Testis (tissue), 3 donors: ENCODE data around the gene PDE4B. TPM values are rescaled to one million over a fixed set of nuclear protein-coding genes. Genes with fewer than 3 reads are reported as not detected.

Experiments
- DNase-seq: peaks from one replicate; pipeline ENCODE4 v3.0.0-alpha.2; 2019
- H3K27ac ChIP-seq, 2 donors: fragments of 200-600 bp; sonication (generic); one replicate each; pipeline ENCODE4 v1.5.1; 2019
- H3K27me3 ChIP-seq: fragments of 200-600 bp; sonication (generic); one replicate; pipeline ENCODE4 v1.5.1; 2019
- H3K36me3 ChIP-seq: fragments of 200-600 bp; sonication (generic); one replicate; pipeline ENCODE4 v1.5.1; 2017; ENCODE audit warnings: low read depth; ENCODE audit errors: missing control alignments
- H3K4me1 ChIP-seq: fragments of 200-600 bp; sonication (generic); one replicate; pipeline ENCODE4 v1.5.1; 2019
- H3K4me3 ChIP-seq, 2 donors: fragments of 200-600 bp; sonication (generic); one replicate each; pipeline ENCODE4 v1.5.1; 2017 to 2019
- H3K9me3 ChIP-seq: fragments of 200-600 bp; sonication (generic); one replicate; pipeline ENCODE4 v1.5.1; 2017
- POLR2A ChIP-seq: fragments of 450-650 bp; IDR thresholded peaks from one replicate; pipeline ENCODE4 v1.6.1; 2017; ENCODE audit warnings: antibody characterized with exemption, mild to moderate bottlenecking, moderate library complexity
- WGBS, 2 donors: methylation state at CpG; one replicate each; pipeline ENCODE4 v1.1.5; 2018; 5-methylcytosine and 5-hydroxymethylcytosine counted together
- intact Hi-C: fragments of 100-400 bp; cut with DNase I; formaldehyde crosslinking; loops from one replicate; pipeline ENCODE4 v1.15.1; 2023; ENCODE audit warnings: low total_unique reads
- polyA plus RNA-seq: library from polyadenylated mRNA; stranded (reverse); fragments of 350-450 nt; fragmentation: Illumina TruSeq; extraction: RNeasy Lipid Tissue Mini Kit (QIAGEN cat#74804); gene quantifications from one replicate; pipeline ENCODE4 v1.2.3, GENCODE V29; 2014; ENCODE audit warnings: low read depth, low replicate concordance; ENCODE audit not compliant: insufficient read depth
- total RNA-seq, 2 donors: library from RNA; depleted of rRNA; stranded (reverse); fragments of >200 nt; gene quantifications; one replicate each; pipeline ENCODE4 v1.2.3, GENCODE V29; 2016
- TF ChIP-seq, protein P1 (sequence below), 3 experiments: fragments of 450-650 bp in 2 of 3; fragments of 200-600 bp in 1 of 3; sonication (generic) in 1 of 3; IDR thresholded peaks; one replicate each; pipeline ENCODE4 v1.5.1; 2016 to 2019; ENCODE audit warnings: antibody characterized with exemption in 3 of 3, mild to moderate bottlenecking in 2 of 3, moderate library complexity in 1 of 3

Gene PDE4B
- total and polyA plus RNA-seq, 3 donors from 2014 or later = 11.5 to 16.1 (median 12.4) TPM

DNA sequence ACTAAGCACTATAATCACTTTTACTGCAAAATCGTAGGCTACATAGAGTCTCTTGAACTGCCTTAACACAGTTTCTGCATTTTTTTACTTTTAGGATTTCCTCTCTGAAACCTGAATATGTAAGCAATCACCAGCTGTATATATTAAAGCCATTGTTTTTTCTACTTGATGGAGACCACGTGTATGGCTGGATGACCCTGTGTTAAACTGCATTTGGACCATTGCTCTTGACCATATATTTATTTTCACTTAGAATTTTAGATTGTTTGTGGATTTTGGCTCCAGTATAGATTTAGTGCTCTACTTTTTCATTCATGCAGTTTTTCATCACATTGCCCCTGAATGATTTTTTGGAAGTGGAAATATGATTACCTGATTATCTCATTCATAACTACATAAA is 420.8 kb downstream of the PDE4B start:
- Histone ChIP-seq H3K4me3 (no peak overlapping the region), H3K4me1 (no peaks in the 10 kb centered on the region), H3K27me3 (no peaks in the 10 kb centered on the region), H3K36me3 (no peaks in the 10 kb centered on the region), H3K9me3 (no peaks in the 10 kb centered on the region), H3K27ac (no peak overlapping the region)
- no peak for DNase-seq
- no peak for TF ChIP-seq POLR2A
- TF ChIP-seq, protein P1, sequence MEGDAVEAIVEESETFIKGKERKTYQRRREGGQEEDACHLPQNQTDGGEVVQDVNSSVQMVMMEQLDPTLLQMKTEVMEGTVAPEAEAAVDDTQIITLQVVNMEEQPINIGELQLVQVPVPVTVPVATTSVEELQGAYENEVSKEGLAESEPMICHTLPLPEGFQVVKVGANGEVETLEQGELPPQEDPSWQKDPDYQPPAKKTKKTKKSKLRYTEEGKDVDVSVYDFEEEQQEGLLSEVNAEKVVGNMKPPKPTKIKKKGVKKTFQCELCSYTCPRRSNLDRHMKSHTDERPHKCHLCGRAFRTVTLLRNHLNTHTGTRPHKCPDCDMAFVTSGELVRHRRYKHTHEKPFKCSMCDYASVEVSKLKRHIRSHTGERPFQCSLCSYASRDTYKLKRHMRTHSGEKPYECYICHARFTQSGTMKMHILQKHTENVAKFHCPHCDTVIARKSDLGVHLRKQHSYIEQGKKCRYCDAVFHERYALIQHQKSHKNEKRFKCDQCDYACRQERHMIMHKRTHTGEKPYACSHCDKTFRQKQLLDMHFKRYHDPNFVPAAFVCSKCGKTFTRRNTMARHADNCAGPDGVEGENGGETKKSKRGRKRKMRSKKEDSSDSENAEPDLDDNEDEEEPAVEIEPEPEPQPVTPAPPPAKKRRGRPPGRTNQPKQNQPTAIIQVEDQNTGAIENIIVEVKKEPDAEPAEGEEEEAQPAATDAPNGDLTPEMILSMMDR (IDR thresholded peaks at IDR 0.05) = no peak
- intact Hi-C loops = no loop called here
- WGBS, 2 donors = 57 to 62% methylated on average over 2 of the region's 2 CpGs

DNA sequence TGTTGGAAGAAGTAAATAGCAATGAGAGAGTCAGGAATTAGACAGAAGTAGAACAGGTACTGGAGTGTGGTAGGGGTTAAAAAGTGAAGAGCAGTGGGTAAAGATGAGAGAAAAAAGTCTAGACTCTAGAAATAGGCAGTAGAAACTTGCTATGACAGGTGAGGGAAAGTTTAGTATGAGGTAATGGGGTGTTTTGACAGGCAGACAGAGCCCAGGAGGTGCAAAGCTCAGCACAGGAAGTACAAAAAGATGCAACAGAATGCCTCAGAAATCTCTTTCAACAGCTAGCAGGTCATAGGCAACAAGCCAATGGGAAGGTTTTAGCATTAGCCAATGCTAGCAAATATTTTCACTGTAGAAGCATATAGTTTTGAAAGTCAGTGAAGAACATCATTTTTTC is 422.2 kb downstream of the PDE4B start:
- Histone ChIP-seq H3K27ac (no peak overlapping the region), H3K27me3 (no peaks in the 10 kb centered on the region), H3K9me3 (no peaks in the 10 kb centered on the region), H3K4me3 (no peak overlapping the region), H3K4me1 (no peaks in the 10 kb centered on the region), H3K36me3 (no peaks in the 10 kb centered on the region)
- intact Hi-C loops = no loop called here
- no peak for DNase-seq
- TF ChIP-seq, protein P1 (IDR thresholded peaks at IDR 0.05) = no peak
- TF ChIP-seq POLR2A = no peak

DNA sequence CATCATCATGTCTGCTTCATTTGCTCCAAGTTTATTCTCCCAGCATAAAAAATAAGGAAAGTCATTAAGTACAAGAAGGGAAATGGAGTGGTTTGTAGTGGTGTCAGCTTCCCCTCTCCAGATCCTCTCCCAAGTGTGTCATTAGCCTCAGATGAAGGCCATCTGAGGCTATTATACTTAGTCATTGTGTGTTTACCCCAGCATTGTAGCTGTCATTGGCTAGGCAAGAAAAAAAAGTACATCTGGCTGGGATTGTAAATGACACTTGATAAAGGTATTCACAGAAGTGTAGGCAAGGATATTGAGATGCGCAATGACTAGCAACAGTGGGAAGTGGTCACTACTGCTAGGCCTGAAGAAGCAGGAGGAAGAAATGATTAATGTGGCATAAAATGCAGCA is 424.3 kb downstream of the PDE4B start:
- no peaks in the 10 kb centered on the region for H3K4me1 ChIP-seq
- intact Hi-C loops = no loop called here
- WGBS, 2 donors = 95 to 100% methylated on average over 1 of the region's 1 CpG
- H3K9me3 ChIP-seq = no peaks in the 10 kb centered on the region
- DNase-seq = no peak
- H3K27me3 ChIP-seq = no peaks in the 10 kb centered on the region
- H3K4me3 ChIP-seq = no peak overlapping the region
- no peaks in the 10 kb centered on the region for H3K36me3 ChIP-seq
- H3K27ac ChIP-seq = no peak overlapping the region
- TF ChIP-seq, protein P1 (IDR thresholded peaks at IDR 0.05) = no peak
- no peak for TF ChIP-seq POLR2A

DNA sequence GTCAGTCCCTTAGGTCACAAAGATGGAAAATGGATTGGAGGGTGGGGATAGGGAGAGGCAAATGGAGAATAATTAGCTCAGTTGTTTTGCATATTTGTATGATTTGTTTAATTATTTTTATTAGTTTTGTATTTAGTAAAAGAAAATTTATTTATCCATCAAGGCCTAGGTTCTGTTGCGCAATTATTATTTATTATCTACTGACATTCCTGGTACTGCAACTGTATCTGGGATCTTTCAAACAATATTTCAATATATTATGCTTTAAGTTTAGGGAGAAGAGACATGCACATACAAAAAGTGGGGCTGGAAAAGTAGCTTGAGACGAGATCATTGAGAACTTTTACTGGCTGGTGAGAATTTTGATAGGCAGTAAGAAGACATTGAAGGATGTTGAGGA is 424.9 kb downstream of the PDE4B start:
- no peaks in the 10 kb centered on the region for H3K36me3 ChIP-seq
- TF ChIP-seq, protein P1 (IDR thresholded peaks at IDR 0.05) = no peak
- no peak for TF ChIP-seq POLR2A
- H3K27ac ChIP-seq = no peak overlapping the region
- DNase-seq = no peak
- H3K4me3 ChIP-seq = no peak overlapping the region
- intact Hi-C loops = no loop called here
- 89 to 93% methylated on average over 2 of the region's 2 CpGs for WGBS, 2 donors
- no peaks in the 10 kb centered on the region for H3K4me1 ChIP-seq
- no peaks in the 10 kb centered on the region for H3K27me3 ChIP-seq
- no peaks in the 10 kb centered on the region for H3K9me3 ChIP-seq

DNA sequence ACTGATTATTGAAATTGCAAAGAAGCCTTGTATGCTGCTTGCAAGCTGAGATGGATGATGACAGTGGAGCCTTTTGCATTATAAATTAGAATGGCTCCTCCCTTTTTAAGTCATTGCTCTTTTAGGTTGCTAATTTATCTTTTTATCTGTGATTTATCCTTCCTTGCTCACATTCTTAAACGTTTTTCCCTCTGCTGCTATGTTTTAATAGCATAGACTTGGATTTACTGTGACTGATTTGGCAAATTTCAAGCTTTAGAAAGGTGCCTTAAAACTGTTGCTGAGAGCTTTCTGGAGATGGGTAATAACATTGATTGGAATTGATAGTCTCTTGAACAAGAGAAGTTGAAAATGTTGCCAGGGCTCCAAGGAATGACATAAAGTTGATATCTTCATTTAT is 427.8 kb downstream of the PDE4B start:
- Histone ChIP-seq H3K36me3 (no peaks in the 10 kb centered on the region), H3K4me3 (no peak overlapping the region), H3K9me3 (no peaks in the 10 kb centered on the region), H3K27ac (no peak overlapping the region), H3K4me1 (no peaks in the 10 kb centered on the region), H3K27me3 (no peaks in the 10 kb centered on the region)
- DNase-seq = no peak
- 17 to 21% methylated on average over 1 of the region's 1 CpG for WGBS, 2 donors
- TF ChIP-seq, protein P1 (IDR thresholded peaks at IDR 0.05) = no peak
- TF ChIP-seq POLR2A = no peak
- intact Hi-C loops = no loop called here
